ENCODE data around the gene TRPM1.

TRPM1 gene

GRCh38 chr15:31039961-31040360 lies 61.6 kb downstream of the TRPM1 start (continued):
- no peak for TF ChIP-seq ZNF280D (tag by site-specific recombination; IDR thresholded peaks at IDR 0.05)
- TF ChIP-seq SETDB1 (IDR thresholded peaks at IDR 0.05; ENCODE audit: insufficient read length, low read length) = no peak

- no peaks in the 10 kb centered on the region for H3K9me3 ChIP-seq (ENCODE audit: control insufficient read depth, insufficient read depth, low read depth, low read length)
- H3K4me1 ChIP-seq (ENCODE audit: control insufficient read depth, insufficient read depth, low read length) = no peaks in the 10 kb centered on the region
- POLR2A ChIA-PET = interaction anchor here (0.7 kb wide), 1 partner anchor 420 kb away, joined by 3 read pairs; no protein-coding TSS in a partner anchor
- H3K36me3 ChIP-seq (ENCODE audit: control insufficient read depth in 2 of 2, insufficient read depth in 1 of 2, low read length in 2 of 2) = no peaks in the 10 kb centered on the region
- TF ChIP-seq ZSCAN23 (tag by site-specific recombination; IDR thresholded peaks at IDR 0.05) = no peak
- TF ChIP-seq ZNF366 (tag by site-specific recombination; conservative IDR thresholded peaks at IDR 0.05) = no peak
- TF ChIP-seq ZNF639 (tag by site-specific recombination; IDR thresholded peaks at IDR 0.05) = no peak
- no peak for TF ChIP-seq ZNF335 (tag by site-specific recombination; conservative IDR thresholded peaks at IDR 0.05)
- no peak for TF ChIP-seq TRIM28 (IDR thresholded peaks at IDR 0.05; ENCODE audit: borderline replicate concordance, low read length)
- TF ChIP-seq ZNF24 (tag by site-specific recombination; IDR thresholded peaks at IDR 0.05) = no peak
- no peak for TF ChIP-seq ZNF223 (tag by site-specific recombination; IDR thresholded peaks at IDR 0.05)
- TF ChIP-seq, protein P1, sequence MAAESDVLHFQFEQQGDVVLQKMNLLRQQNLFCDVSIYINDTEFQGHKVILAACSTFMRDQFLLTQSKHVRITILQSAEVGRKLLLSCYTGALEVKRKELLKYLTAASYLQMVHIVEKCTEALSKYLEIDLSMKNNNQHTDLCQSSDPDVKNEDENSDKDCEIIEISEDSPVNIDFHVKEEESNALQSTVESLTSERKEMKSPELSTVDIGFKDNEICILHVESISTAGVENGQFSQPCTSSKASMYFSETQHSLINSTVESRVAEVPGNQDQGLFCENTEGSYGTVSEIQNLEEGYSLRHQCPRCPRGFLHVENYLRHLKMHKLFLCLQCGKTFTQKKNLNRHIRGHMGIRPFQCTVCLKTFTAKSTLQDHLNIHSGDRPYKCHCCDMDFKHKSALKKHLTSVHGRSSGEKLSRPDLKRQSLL (tag by site-specific recombination; IDR thresholded peaks at IDR 0.05) = no peak
- TF ChIP-seq ZNF514 (tag by site-specific recombination; IDR thresholded peaks at IDR 0.05) = no peak
- TF ChIP-seq ZNF518A (tag by site-specific recombination; conservative IDR thresholded peaks at IDR 0.05; ENCODE audit: low read depth) = no peak
- TF ChIP-seq ZNF266 (tag by site-specific recombination; IDR thresholded peaks at IDR 0.05; ENCODE audit: low read depth) = no peak
- TF ChIP-seq ZFP37 (tag by site-specific recombination; IDR thresholded peaks at IDR 0.05) = no peak
- TF ChIP-seq ZNF350 (tag by site-specific recombination; IDR thresholded peaks at IDR 0.05) = no peak
- no peak for TF ChIP-seq ZFP41 (tag by site-specific recombination; IDR thresholded peaks at IDR 0.05; ENCODE audit: borderline replicate concordance)
- TF ChIP-seq ZBTB11 (tag by site-specific recombination; conservative IDR thresholded peaks at IDR 0.05; ENCODE audit: low read depth) = no peak
- no peak for TF ChIP-seq ZNF398 (tag by site-specific recombination; IDR thresholded peaks at IDR 0.05)
- CTCF ChIA-PET = no interaction called here
- no peak overlapping the region for H3K27ac ChIP-seq (ENCODE audit: extremely low read depth, low read depth, low read length)
- no peak overlapping the region for H3K4me3 ChIP-seq (ENCODE audit: low read depth, low read length)
Measured at GRCh38 chr15:31037731-31038477, 63.6 kb downstream of the TRPM1 start.
